Neural progenitor cell (in vitro differentiated cells): ENCODE data around the gene BGN. TPM values are rescaled to one million over a fixed set of nuclear protein-coding genes. Genes with fewer than 3 reads are reported as not detected.
A peak's percentile ranks its signal among the peaks of the same experiment; 100 is the strongest.

Source experiments
- DNase-seq: peaks from one replicate; pipeline ENCODE4 v3.0.0-alpha.2; 2016; ENCODE audit warnings: low spot score
- H2AFZ ChIP-seq: fragments of 200-600 bp; sonication (generic); replicated peaks from 2 replicates; pipeline ENCODE4 v1.6.1; 2016; ENCODE audit warnings: antibody characterized with exemption
- H3F3A ChIP-seq: fragments of 200-600 bp; sonication (generic); 2 replicates; pipeline ENCODE4 v1.6.1; 2016; ENCODE audit warnings: antibody characterized with exemption, low read depth
- H3K27ac ChIP-seq: fragments of 200-600 bp; sonication (generic); 2 replicates; pipeline ENCODE4 v1.5.1; 2016; ENCODE audit warnings: mild to moderate bottlenecking
- H3K27me3 ChIP-seq: fragments of 200-600 bp; sonication (generic); 2 replicates; pipeline ENCODE4 v1.6.1; 2016; ENCODE audit warnings: mild to moderate bottlenecking, moderate library complexity
- H3K36me3 ChIP-seq: fragments of 200-600 bp; sonication (generic); 2 replicates; pipeline ENCODE4 v1.5.1; 2016
- H3K4me1 ChIP-seq: fragments of 200-600 bp; sonication (generic); 2 replicates; pipeline ENCODE4 v1.6.1; 2016; ENCODE audit warnings: mixed run types
- H3K4me2 ChIP-seq: fragments of 200-600 bp; sonication (generic); 2 replicates; pipeline ENCODE4 v1.6.1; 2016
- H3K4me3 ChIP-seq: fragments of 200-600 bp; sonication (generic); 2 replicates; pipeline ENCODE4 v1.5.1; 2016
- H3K79me2 ChIP-seq: fragments of 200-600 bp; sonication (generic); 2 replicates; pipeline ENCODE4 v1.6.1; 2016; ENCODE audit warnings: low read depth
- H3K9ac ChIP-seq: fragments of 200-600 bp; sonication (generic); 2 replicates; pipeline ENCODE4 v1.6.1; 2016
- H3K9me3 ChIP-seq: fragments of 200-600 bp; sonication (generic); 2 replicates; pipeline ENCODE4 v1.5.1; 2016; ENCODE audit warnings: low read depth
- H4K20me1 ChIP-seq: fragments of 200-600 bp; sonication (generic); 2 replicates; pipeline ENCODE4 v1.6.1; 2016; ENCODE audit warnings: low read depth
- H3K27ac Mint-ChIP-seq: 3 replicates; pipeline ENCODE4 v1.8.0; 2021; ENCODE audit warnings: mixed read lengths
- H3K27me3 Mint-ChIP-seq: 2 replicates; pipeline ENCODE4 v1.8.0; 2022; ENCODE audit warnings: low read depth, mild to moderate bottlenecking, inconsistent platforms, moderate library complexity, mixed read lengths; ENCODE audit not compliant: insufficient read depth
- H3K36me3 Mint-ChIP-seq: 3 replicates; pipeline ENCODE4 v1.8.0; 2021; ENCODE audit warnings: mixed read lengths
- H3K4me1 Mint-ChIP-seq: 3 replicates; pipeline ENCODE4 v1.8.0; 2021; ENCODE audit warnings: mixed read lengths
- H3K4me3 Mint-ChIP-seq: 3 replicates; pipeline ENCODE4 v1.8.0; 2021; ENCODE audit warnings: mild to moderate bottlenecking, moderate library complexity, mixed read lengths
- H3K9me3 Mint-ChIP-seq: 3 replicates; pipeline ENCODE4 v1.8.0; 2020; ENCODE audit warnings: mixed read lengths
- CTCF ChIP-seq: fragments of 200-600 bp; sonication (generic); IDR thresholded peaks from 2 replicates; pipeline ENCODE4 v1.5.1; 2017; ENCODE audit warnings: antibody characterized with exemption, mild to moderate bottlenecking
- EZH2 ChIP-seq: fragments of 200-600 bp; sonication (generic); IDR thresholded peaks from 2 replicates; pipeline ENCODE4 v1.6.1; 2017; ENCODE audit warnings: antibody characterized with exemption, mild to moderate bottlenecking, moderate library complexity
- EZH2phosphoT487 ChIP-seq: fragments of 200-600 bp; sonication (generic); IDR thresholded peaks from 2 replicates; pipeline ENCODE4 v1.6.1; 2017; ENCODE audit warnings: antibody characterized with exemption
- total RNA-seq: library from RNA; depleted of rRNA; stranded (reverse); fragments of >200 nt; gene quantifications from 2 replicates; pipeline ENCODE4 v1.2.3, GENCODE V29; 2015; ENCODE audit warnings: low replicate concordance

The BGN gene
- total RNA-seq, 1 donor from 2014 or later, result not detected

DNA sequence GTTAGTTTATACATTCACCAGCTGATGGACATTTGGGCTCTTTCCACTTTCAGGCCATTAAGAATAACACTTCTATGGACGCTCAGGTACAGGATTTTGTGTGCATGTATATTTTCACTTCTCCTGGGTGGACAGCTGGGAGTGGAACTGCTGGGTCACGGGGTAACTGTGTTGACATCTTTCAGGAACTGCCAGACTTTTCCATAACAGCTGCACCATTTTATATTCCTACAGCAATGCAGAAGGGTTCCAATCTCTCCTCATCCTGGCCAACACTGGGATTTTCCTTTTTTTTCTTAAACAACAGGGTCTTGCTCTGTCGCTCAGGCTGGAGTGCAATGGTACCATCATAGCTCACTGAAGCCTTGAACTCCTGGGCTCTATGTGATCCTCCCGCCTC, 36.3 kb upstream of the BGN start:
- TF ChIP-seq CTCF (no peak), EZH2phosphoT487 (no peak), EZH2 (no peak)
- Histone ChIP-seq H4K20me1 (no peaks in the 10 kb centered on the region), H3K9ac (no peak overlapping the region), H3K36me3 (no peaks in the 10 kb centered on the region), H3K4me1 (no peaks in the 10 kb centered on the region), H3K4me2 (no peak overlapping the region), H3K9me3 (no peaks in the 10 kb centered on the region), H2AFZ (no peak overlapping the region), H3K27ac (no peak overlapping the region), H3K4me3 (no peak overlapping the region), H3F3A (no peaks in the 10 kb centered on the region), H3K27me3 (no peaks in the 10 kb centered on the region), H3K79me2 (no peaks in the 10 kb centered on the region)
- peaks cover 8% of the 10 kb centered on the region for H3K36me3 Mint-ChIP-seq
- H3K4me1 Mint-ChIP-seq, result no peaks in the 10 kb centered on the region
- DNase-seq, result no peak
- peaks cover 20% of the 10 kb centered on the region for H3K9me3 Mint-ChIP-seq
- H3K4me3 Mint-ChIP-seq, result no peak overlapping the region
- no peak overlapping the region for H3K27ac Mint-ChIP-seq
- H3K27me3 Mint-ChIP-seq, result peaks cover 2% of the 10 kb centered on the region

DNA sequence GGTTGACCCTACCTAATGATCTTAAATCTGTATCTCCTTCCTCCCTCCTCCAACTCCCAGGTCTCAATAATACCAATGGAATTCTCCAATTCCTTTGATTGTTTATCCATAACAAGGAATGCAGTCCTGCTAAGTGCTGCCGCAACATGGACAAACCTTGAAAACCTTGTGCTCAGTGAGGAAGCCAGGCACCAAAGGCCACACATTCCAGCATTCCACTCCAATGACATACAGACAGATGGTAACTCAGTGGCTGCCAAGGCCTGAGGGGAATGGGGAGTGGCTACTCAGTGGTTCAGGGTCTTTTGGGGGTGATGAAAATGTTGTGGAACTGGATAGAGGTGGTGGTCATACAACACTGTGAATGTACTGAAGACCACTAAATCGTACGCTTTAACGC, 34.8 kb upstream of the BGN start:
- H4K20me1 ChIP-seq, result no peaks in the 10 kb centered on the region
- no peak overlapping the region for H3K9ac ChIP-seq
- H3K4me3 Mint-ChIP-seq, result no peak overlapping the region
- H3K4me1 Mint-ChIP-seq, result no peaks in the 10 kb centered on the region
- peaks cover 9% of the 10 kb centered on the region for H3K36me3 Mint-ChIP-seq
- no peaks in the 10 kb centered on the region for H3K4me1 ChIP-seq
- no peak for TF ChIP-seq CTCF
- TF ChIP-seq EZH2phosphoT487, result no peak
- H3K9me3 ChIP-seq, result no peaks in the 10 kb centered on the region
- no peak overlapping the region for H2AFZ ChIP-seq
- no peaks in the 10 kb centered on the region for H3K79me2 ChIP-seq
- H3K36me3 ChIP-seq, result no peaks in the 10 kb centered on the region
- H3K9me3 Mint-ChIP-seq, result peaks cover 30% of the 10 kb centered on the region
- no peak overlapping the region for H3K27ac ChIP-seq
- no peak overlapping the region for H3K4me3 ChIP-seq
- H3K27me3 ChIP-seq, result no peaks in the 10 kb centered on the region
- H3K4me2 ChIP-seq, result no peak overlapping the region
- H3K27ac Mint-ChIP-seq, result no peak overlapping the region
- no peaks in the 10 kb centered on the region for H3F3A ChIP-seq
- no peaks in the 10 kb centered on the region for H3K27me3 Mint-ChIP-seq
- no peak for DNase-seq

DNA sequence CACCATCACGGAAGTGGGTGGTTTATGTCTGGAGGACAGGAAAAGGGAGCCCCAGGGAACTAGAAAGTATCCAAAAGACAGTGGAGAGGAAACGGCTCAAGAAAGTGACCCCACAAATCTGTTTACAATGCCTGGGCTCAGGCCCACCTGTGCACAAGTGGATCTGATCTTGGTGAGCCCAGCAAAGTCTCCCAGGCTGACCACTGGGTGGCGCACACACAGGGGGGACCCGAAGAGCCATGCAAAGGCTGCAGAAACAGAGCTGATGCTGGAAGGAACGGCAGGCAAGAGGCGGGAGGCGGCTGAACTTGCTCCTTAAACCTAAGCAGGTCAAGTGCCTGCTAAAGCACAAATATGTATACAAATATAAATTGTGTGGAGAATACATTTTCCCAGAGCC, 34.0 kb upstream of the BGN start:
- no peak overlapping the region for H3K9ac ChIP-seq
- peak; percentile 69 for DNase-seq
- no peak overlapping the region for H3K27ac Mint-ChIP-seq

More for the DNA sequence above, 34.0 kb upstream of the BGN start:
- H3K27ac ChIP-seq, result no peak overlapping the region
- Mint-ChIP-seq H3K27me3 (no peaks in the 10 kb centered on the region), H3K9me3 (peaks cover 30% of the 10 kb centered on the region), H3K4me1 (no peaks in the 10 kb centered on the region), H3K36me3 (peaks cover 9% of the 10 kb centered on the region), H3K4me3 (no peak overlapping the region)
- H3K79me2 ChIP-seq, result no peaks in the 10 kb centered on the region
- H3K4me1 ChIP-seq, result no peaks in the 10 kb centered on the region
- TF ChIP-seq CTCF (peak; percentile 68), EZH2phosphoT487 (no peak)
- no peaks in the 10 kb centered on the region for H4K20me1 ChIP-seq
- H3K36me3 ChIP-seq, result no peaks in the 10 kb centered on the region
- no peaks in the 10 kb centered on the region for H3K27me3 ChIP-seq
- no peak overlapping the region for H3K4me3 ChIP-seq
- H3K9me3 ChIP-seq, result no peaks in the 10 kb centered on the region
- no peaks in the 10 kb centered on the region for H3F3A ChIP-seq
- H2AFZ ChIP-seq, result no peak overlapping the region
- H3K4me2 ChIP-seq, result no peak overlapping the region
